Activated CD8-positive, alpha-beta memory T cell treated with anti-CD3 and anti-CD28 coated beads for 24 hours (primary cell): ENCODE data around the gene PCBP2.

ENCODE experiments used
- DNase-seq: peaks from one replicate; pipeline ENCODE4 v3.0.0-alpha.2; 2020

The PCBP2 gene

GRCh38 chr12:53513712-53514410 is 62.0 kb downstream of the PCBP2 start:
- DNase-seq: no peak

GRCh38 chr12:53514628-53515290 is 62.9 kb downstream of the PCBP2 start:
- no peak for DNase-seq

- no peak for DNase-seq
These were observed 63.4 kb downstream of the PCBP2 start for GRCh38 chr12:53515291-53515680.

- no peak for DNase-seq
These were observed 65.0 kb downstream of the PCBP2 start for GRCh38 chr12:53516758-53517455.

- no peak for DNase-seq
These were observed 66.5 kb downstream of the PCBP2 start for GRCh38 chr12:53518381-53518780.

GRCh38 chr12:53523131-53523530 is 71.2 kb downstream of the PCBP2 start:
- no peak for DNase-seq

- no peak for DNase-seq
These were observed 72.6 kb downstream of the PCBP2 start for GRCh38 chr12:53524476-53524875.

GRCh38 chr12:53530061-53530460 is 78.2 kb downstream of the PCBP2 start:
- DNase-seq: no peak
